ENCODE data around the gene FEZF1. TPM values are rescaled to one million over a fixed set of nuclear protein-coding genes. Genes with fewer than 3 reads are reported as not detected.
"Not testable (repeated sequence)": the region's sequence is repeated elsewhere in the genome, so short reads cannot be mapped to it uniquely, and the experiment has no call there.

The FEZF1 gene
- total RNA-seq, 1 donor from 2014 or later, result not detected

DNA sequence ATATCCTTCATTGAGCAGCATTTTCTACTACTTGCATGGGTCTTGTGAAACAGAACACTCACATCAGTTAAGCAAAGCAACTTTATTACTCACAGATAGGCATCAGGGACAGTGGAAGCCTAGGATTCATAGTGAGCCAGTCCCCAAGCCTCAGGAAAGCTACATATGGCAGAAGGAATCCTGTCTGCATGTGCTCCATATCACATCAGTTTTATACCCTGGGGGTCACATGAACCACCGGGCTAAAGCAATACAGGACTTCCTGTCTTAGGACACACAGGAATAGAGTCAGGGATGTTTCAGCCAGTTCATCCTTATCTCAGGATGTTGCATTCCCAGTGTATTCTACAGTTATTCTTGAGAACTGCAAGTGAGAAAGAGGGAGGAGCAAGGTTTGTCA, 15.1 kb downstream of the FEZF1 start:
- no peaks in the 10 kb centered on the region for H3K4me1 Mint-ChIP-seq
- no peak overlapping the region for H3K4me3 Mint-ChIP-seq
- DNase-seq (no peak), ATAC-seq (ENCODE audit: low read depth) (no peak)
- ChIA-PET CTCF (no interaction called here), POLR2A (no interaction called here)
- intact Hi-C loops (cut with micrococcal nuclease), result no loop called here
- H3K9me3 Mint-ChIP-seq, result peaks cover 7% of the 10 kb centered on the region
- H3K27ac Mint-ChIP-seq, result no peak overlapping the region
- H3K27me3 Mint-ChIP-seq, result no peaks in the 10 kb centered on the region
- no peaks in the 10 kb centered on the region for H3K36me3 Mint-ChIP-seq (ENCODE audit: low read depth)
- TF ChIP-seq, protein P1, sequence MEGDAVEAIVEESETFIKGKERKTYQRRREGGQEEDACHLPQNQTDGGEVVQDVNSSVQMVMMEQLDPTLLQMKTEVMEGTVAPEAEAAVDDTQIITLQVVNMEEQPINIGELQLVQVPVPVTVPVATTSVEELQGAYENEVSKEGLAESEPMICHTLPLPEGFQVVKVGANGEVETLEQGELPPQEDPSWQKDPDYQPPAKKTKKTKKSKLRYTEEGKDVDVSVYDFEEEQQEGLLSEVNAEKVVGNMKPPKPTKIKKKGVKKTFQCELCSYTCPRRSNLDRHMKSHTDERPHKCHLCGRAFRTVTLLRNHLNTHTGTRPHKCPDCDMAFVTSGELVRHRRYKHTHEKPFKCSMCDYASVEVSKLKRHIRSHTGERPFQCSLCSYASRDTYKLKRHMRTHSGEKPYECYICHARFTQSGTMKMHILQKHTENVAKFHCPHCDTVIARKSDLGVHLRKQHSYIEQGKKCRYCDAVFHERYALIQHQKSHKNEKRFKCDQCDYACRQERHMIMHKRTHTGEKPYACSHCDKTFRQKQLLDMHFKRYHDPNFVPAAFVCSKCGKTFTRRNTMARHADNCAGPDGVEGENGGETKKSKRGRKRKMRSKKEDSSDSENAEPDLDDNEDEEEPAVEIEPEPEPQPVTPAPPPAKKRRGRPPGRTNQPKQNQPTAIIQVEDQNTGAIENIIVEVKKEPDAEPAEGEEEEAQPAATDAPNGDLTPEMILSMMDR (IDR thresholded peaks at IDR 0.05), result no peak

DNA sequence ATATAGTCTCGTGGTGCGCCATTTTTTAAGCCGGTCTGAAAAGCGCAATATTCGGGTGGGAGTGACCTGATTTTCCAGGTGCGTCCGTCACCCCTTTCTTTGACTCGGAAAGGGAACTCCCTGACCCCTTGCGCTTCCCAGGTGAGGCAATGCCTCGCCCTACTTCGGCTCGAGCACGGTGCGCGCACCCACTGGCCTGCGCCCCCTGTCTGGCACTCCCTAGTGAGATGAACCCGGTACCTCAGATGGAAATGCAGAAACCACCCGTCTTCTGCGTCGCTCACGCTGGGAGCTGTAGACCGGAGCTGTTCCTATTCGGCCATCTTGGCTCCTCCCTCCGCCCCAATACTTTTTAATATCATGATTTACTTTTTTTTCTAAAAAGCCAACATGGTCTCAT, 19.9 kb downstream of the FEZF1 start:
- H3K27me3 Mint-ChIP-seq; CTCF ChIA-PET; H3K4me3 Mint-ChIP-seq; H3K4me1 Mint-ChIP-seq; ATAC-seq (ENCODE audit: low read depth); intact Hi-C loops (cut with micrococcal nuclease); H3K9me3 Mint-ChIP-seq; DNase-seq; H3K27ac Mint-ChIP-seq; POLR2A ChIA-PET; H3K36me3 Mint-ChIP-seq (ENCODE audit: low read depth): not testable (repeated sequence)

DNA sequence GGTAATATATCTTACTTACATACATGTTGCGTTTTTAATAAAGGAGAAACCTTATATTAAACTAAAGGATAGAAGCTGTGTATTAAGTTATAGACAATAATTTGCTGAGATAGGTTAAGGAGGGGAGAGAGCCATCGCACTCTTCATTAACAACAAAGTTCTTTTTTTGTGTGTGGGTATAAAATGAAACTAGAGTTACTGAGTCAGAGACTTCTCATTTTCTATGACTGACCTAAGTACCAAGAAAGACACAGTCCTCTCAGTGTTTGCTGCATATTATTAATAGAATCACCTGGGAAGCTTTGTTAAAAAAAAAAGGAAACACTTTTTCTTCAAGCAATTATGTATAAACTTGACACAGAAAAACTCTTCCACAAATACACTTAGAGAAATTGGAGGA, 31.4 kb downstream of the FEZF1 start:
- no peak overlapping the region for H3K27ac Mint-ChIP-seq
- H3K27me3 Mint-ChIP-seq, result no peaks in the 10 kb centered on the region
- H3K9me3 Mint-ChIP-seq, result no peaks in the 10 kb centered on the region
- H3K4me3 Mint-ChIP-seq, result no peak overlapping the region
- intact Hi-C loops (cut with micrococcal nuclease), result no loop called here
- TF ChIP-seq, protein P1 (IDR thresholded peaks at IDR 0.05), result no peak
- ChIA-PET POLR2A (no interaction called here), CTCF (no interaction called here)
- no peaks in the 10 kb centered on the region for H3K36me3 Mint-ChIP-seq (ENCODE audit: low read depth)
- ATAC-seq (ENCODE audit: low read depth) (no peak), DNase-seq (no peak)
- H3K4me1 Mint-ChIP-seq, result no peaks in the 10 kb centered on the region

DNA sequence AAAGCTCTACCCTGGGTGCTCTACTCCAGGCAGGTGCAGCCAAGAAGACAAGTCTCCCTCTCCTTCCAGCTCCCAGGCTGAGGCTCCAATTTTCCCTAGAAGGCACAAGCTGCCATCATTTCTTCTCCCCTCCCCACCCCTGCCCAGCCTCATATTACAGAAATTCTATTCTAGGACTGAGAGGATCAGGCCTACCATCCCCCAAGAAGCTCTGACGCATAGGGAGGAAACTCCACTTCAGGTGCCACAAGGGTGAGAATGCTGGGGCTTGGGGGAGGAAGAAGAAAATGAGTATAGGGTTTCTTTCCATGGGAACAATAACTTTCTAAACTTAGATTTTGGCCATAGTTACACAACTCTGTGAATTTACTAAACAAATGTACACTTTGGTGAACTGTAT, 35.3 kb downstream of the FEZF1 start:
- no peak overlapping the region for H3K27ac Mint-ChIP-seq
- DNase-seq (no peak), ATAC-seq (ENCODE audit: low read depth) (no peak)

DNA sequence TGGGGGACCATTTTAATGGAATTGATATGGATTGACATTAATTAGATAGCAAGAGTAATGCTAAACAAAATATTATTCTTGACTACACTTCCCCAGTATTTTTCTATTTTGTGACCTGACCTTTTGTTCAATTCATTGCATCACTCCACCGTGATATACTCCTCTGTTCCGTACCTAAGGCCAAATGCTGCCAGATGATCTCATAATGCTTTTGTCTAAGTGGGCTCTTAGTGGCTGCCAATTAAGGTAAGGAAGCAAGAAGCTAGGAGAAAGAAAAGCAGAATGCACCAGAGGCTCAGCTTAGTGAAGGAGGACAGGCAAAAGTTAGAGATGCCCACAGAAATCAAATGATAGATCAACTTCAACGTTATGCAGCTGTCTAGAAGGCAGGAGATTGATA, 36.4 kb downstream of the FEZF1 start:
- ATAC-seq (ENCODE audit: low read depth) (no peak), DNase-seq (no peak)
- POLR2A ChIA-PET, result no interaction called here
- Mint-ChIP-seq H3K27me3 (no peaks in the 10 kb centered on the region), H3K27ac (no peak overlapping the region), H3K9me3 (no peaks in the 10 kb centered on the region), H3K4me1 (no peaks in the 10 kb centered on the region), H3K36me3 (ENCODE audit: low read depth) (no peaks in the 10 kb centered on the region), H3K4me3 (no peak overlapping the region)
- intact Hi-C loops (cut with micrococcal nuclease), result no loop called here
- CTCF ChIA-PET, result no interaction called here
- TF ChIP-seq, protein P1 (IDR thresholded peaks at IDR 0.05), result no peak

More for the DNA sequence above, 35.3 kb downstream of the FEZF1 start:
- ChIA-PET CTCF (no interaction called here), POLR2A (no interaction called here)
- H3K27me3 Mint-ChIP-seq, result no peaks in the 10 kb centered on the region
- no peaks in the 10 kb centered on the region for H3K4me1 Mint-ChIP-seq
- no peaks in the 10 kb centered on the region for H3K36me3 Mint-ChIP-seq (ENCODE audit: low read depth)
- no peaks in the 10 kb centered on the region for H3K9me3 Mint-ChIP-seq
- intact Hi-C loops (cut with micrococcal nuclease), result no loop called here
- H3K4me3 Mint-ChIP-seq, result no peak overlapping the region
- TF ChIP-seq, protein P1 (IDR thresholded peaks at IDR 0.05), result no peak

DNA sequence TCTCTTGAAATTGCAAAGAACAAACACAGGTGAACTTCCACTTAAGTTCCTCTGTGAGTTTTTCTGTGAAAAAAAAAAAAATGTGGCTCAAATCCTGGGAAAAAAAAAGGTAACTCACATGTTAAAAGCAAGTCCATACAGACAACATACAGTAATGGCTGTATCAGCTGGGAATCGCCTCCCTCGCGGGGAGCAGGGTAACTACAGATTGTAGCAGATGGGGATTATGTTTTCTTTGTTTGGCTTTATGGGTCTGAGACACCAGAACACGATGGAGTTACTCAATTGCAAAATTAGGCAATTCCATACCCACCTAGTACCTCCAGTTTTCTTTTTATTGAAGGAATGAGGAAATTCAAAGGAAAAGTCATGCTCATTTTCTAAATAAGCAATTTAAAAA, 42.3 kb downstream of the FEZF1 start:
- no peak for DNase-seq
- no peak overlapping the region for H3K27ac Mint-ChIP-seq
- peaks cover 4% of the 10 kb centered on the region for H3K27me3 Mint-ChIP-seq
- intact Hi-C loops (cut with micrococcal nuclease), result no loop called here
- H3K36me3 Mint-ChIP-seq (ENCODE audit: low read depth), result no peaks in the 10 kb centered on the region
- H3K4me3 Mint-ChIP-seq, result no peak overlapping the region
- no peak for ATAC-seq (ENCODE audit: low read depth)
- ChIA-PET CTCF (no interaction called here), POLR2A (no interaction called here)
- H3K9me3 Mint-ChIP-seq, result no peaks in the 10 kb centered on the region
- TF ChIP-seq, protein P1 (IDR thresholded peaks at IDR 0.05), result no peak
- no peaks in the 10 kb centered on the region for H3K4me1 Mint-ChIP-seq
